ENCODE results near the gene CACNG7.
"Not testable (repeated sequence)": the region's sequence is repeated elsewhere in the genome, so short reads cannot be mapped to it uniquely, and the experiment has no call there.

Gene CACNG7

DNA sequence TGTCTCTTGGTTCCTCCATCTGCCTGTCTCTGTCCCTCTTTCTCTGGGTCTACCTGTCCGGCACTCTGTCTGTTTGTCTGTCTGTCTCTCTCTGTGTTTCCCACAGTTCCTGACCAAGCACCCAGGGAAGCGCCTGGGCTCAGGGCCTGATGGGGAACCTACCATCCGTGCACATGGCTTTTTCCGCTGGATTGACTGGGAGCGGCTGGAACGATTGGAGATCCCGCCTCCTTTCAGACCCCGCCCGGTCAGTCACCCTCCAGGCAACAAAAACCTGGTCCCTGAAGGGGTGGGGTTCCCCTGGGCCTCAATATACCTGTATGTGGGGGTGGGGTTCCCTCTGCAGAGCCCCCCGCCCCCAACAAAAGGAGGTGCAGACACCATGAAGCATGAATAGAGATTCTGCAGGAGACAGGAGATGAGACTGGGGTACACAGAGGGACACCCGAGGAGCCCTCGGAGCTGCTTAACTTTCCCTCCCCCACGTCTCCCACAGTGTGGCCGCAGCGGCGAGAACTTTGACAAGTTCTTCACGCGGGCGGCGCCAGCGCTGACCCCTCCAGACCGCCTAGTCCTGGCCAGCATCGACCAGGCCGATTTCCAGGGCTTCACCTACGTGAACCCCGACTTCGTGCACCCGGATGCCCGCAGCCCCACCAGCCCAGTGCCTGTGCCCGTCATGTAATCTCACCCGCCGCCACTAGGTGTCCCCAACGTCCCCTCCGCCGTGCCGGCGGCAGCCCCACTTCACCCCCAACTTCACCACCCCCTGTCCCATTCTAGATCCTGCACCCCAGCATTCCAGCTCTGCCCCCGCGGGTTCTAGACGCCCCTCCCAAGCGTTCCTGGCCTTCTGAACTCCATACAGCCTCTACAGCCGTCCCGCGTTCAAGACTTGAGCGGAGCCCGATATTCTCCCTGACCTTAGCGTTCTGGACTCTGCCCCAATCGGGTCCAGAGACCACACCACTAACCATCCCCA lies 2.6 kb upstream of the CACNG7 start:
- DNase-seq (ENCODE audit: low read depth, low spot score) = peak; percentile 56

DNA sequence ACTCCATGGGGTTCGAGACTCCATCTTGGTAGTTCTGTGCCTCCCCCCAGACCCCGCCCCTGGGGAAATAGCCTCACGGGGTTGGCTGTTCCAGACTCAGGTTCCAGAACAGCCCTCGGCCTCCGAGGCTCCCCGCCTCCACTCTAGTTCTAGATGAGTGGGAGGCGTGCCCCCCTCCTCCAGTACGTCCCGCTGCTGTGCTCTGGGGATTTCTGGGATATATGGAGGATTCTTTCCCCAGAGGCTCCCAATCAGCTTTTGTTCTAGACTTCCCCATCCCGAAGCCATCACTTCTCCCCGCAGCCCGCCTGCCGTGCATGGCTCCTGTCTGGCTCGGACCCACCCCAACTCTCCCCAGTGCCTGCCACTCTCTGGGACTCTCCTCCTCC lies 1.9 kb upstream of the CACNG7 start:
- no peak for DNase-seq (ENCODE audit: low read depth, low spot score)

DNA sequence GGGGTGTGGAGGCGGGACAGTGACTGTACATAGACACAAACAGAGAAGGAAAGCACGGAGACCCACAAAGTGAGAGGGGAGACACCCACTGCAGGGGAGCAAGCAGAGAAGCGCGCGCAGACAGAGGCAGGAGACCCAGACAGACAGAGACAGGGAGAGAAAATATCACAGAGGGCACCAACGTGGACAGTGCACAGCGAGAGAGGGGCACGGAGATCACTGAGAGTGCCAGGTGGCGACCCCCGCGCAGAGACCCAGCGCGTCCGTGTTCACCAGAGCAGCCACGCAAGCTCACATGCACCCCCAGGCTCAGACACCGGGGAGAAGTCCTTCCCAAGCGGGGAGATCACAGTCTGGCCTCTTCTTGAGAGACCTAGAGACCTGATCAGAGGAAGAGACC lies 1.4 kb upstream of the CACNG7 start:
- DNase-seq (ENCODE audit: low read depth, low spot score) = no peak

DNA sequence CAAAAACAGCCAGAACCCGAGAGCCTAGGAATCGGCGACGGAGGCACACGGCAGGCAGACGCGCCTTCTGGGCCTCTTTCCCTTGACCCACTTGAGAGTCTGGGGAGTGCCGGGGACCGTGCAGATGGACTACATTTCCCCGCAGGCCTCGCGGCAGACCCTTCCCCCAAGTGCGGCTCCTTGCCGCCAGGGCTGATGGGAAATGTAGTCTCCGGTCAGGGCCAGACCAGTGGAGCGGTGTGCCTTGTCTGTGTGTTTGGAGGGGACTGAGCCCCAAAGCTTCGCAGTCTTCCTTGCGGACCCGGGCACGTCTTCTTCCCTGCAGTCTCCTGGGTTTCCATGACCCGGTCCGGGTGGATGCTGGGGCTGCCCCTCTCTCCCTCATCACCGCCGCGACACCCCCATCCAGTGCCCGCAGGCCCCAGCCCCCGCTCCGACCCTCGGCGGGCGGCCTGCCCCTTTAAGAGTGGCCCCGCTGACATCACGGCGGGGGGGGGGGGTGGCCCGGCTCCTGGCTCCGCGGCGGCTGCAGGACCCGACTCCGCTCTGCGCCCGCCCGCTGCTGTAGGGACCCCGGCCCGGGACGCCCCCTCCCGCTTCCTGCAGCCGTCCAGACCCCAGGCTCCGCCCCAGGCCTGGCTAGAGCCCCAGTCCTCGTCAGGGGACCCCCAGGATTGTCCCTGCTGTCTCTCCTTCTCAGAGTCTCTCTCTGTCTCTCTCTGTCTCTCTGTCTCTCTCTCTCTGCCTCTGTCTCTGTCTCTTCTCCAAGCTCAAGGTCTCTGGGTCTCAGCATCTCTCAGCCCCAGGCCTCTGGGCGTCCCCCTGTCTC lies 758 bp upstream of the CACNG7 start:
- peak; percentile 76 for DNase-seq (ENCODE audit: low read depth, low spot score)

DNA sequence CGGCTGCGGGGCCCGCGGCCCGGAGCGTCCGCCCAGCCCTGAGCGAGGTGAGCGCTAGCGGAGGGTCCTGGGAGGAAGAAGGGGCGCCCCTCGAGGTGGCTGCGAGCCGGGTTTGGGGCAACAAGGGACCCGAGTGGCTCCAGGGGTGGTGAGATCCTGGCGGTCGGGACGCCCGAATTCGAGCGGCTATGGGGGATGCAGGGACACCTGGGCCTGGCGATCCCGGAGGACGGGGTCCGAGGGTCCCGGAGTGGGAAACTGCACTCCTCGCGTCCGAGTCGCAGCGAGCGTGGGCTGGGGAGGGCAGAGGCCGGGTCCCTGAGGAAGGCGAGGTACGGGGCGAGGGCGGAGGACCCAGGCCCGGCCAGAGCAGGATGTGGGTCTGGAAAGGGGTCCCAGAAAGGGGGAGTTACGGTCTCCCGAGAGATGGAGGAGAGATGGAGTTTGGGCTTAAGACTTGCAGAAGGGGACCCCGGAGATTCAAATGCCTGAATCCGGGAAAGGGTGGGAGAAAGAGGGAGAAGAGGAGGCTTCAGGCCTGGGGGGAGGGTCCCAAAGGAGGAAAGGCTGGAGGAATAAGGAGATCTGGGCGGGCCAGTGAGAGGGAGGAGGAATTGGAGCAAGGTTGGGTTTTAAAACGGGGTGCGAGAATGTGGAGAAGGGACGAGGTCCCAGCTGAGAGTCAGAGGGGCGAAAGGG lies 542 bp downstream of the CACNG7 start:
- DNase-seq (ENCODE audit: low read depth, low spot score) = peak; percentile 14

DNA sequence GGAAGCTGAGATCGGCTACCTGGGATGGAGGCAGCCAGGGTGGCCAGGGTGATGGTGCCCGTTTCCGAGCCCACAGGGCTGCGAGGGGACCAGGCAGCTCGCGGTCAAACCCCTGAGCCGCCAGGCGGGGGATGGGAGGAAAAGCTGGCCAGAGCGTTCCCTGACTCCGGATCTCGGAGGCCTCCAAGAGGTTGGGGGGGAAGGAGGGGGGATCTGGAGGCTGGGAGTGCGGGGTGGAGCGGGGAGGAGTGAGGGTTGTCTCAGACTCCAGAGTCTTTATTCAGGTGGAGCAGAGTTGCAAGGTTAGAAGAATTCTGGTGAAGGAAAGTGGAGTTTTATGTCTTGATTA lies 1.1 kb downstream of the CACNG7 start:
- peak; percentile 39 for DNase-seq (ENCODE audit: low read depth, low spot score)

DNA sequence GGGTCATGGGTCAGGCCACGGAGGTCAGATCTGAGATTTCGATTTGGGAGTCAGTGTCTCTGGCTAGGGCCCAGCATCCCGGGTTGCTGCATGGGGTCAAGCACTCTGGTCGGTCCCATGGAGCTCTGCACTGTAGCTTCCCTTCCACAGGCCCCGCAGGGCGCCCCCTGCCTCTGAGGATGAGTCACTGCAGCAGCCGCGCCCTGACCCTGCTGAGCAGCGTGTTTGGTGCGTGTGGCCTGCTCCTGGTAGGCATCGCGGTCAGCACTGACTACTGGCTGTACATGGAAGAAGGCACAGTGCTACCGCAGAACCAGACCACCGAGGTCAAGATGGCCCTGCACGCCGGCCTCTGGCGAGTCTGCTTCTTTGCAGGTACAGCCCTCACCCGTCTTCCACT lies 3.6 kb downstream of the CACNG7 start:
- no peak for DNase-seq (ENCODE audit: low read depth, low spot score)

DNA sequence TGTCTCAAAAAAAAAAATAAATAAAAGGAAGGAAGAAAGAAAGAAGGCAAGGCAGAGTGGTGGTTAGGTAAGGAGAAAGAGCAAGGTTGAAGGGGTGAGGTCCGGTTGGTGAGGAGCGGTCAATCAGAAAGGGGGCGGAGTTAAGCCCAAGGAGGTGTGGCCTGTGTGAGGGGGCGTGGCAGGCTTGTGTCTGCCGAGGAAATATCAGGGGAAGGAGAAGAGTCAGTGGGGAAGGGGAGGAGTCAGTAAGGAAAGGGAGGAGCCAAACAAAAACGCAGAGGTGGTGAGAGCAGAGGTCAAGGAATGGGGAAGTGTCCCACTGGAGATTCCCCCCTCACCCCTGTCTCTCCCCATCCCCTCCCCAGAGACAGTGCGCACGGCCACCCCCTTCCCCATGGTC lies 5.9 kb downstream of the CACNG7 start:
- no peak for DNase-seq (ENCODE audit: low read depth, low spot score)

DNA sequence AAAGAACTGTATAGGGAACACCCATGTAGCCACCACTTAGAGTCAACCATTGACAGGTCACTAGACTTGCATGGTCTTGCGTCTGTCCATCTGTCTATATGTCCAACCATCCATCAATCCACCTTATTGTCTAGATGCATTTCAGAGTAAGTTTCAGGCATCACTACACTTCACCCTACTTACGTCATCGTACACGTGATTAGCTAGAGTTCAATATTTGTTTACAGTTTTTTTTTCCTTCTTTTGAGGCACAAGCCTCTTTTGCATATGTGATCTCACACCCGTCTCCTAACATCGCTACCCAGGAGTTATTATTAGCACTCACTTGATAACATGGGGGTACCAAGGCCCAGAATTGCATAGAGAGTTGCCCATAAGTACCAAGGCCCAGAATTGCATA lies 6.9 kb downstream of the CACNG7 start:
- no peak for DNase-seq (ENCODE audit: low read depth, low spot score)

DNA sequence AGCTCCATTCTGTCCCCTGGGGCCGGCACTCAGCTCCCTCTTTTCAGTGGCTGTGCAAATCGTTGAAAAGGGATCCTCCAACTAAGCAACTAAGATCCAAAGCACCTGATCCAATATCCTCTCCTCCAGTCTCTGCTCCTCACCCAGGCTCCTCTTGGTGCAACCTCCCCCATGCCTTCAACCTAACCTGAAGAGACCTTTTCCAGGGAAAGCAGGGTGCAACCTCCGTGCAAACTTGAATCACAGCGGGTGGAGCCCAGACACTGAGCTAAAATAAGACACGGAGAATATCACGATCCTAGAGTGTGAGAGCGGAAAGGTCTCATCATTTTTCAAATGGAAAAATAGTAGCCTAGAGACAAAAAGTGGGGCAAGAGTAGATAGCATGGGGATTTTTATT lies 8.3 kb downstream of the CACNG7 start:
- DNase-seq (ENCODE audit: low read depth, low spot score) = no peak

DNA sequence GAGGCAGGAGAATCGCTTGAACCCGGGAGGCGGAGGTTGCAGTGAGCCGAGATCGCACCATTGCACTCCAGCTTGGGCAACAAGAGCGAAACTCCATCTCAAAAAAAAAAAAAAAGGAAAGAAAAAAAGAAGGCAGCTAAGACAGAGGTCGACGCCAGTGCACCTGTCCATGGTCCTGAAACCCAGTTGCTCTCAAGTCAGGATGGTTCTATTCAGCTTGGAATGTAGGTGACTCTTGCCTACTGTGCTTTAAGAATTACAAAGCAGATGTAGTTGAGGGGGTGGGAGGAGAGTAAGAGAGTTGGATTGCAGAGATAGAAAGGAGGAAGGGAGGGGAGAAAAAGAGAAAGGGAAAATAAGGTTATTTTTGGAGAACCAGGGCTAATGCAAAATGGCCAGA lies 18.7 kb downstream of the CACNG7 start:
- peak; percentile 84 for DNase-seq (ENCODE audit: low read depth, low spot score)

DNA sequence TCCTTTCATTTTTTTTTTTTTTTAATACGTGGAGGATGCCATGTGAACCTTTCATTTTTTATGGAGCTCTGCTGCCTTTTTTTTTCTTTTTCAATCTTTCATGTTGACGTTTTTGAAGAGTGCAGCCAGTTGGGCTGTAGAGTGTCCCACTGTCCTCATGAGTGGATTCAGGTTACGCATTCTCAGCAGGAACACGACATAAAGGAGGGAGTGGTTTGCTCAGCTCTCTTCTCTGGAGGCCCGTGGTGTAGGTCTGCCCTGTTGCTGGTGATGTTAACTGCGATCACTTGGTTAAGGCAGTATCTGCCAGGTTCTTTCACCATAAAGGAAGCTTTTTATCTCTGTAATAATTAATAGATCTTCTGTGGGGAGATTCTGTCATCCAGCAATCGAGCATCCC lies 27.0 kb downstream of the CACNG7 start:
- DNase-seq (ENCODE audit: low read depth, low spot score) = no peak

DNA sequence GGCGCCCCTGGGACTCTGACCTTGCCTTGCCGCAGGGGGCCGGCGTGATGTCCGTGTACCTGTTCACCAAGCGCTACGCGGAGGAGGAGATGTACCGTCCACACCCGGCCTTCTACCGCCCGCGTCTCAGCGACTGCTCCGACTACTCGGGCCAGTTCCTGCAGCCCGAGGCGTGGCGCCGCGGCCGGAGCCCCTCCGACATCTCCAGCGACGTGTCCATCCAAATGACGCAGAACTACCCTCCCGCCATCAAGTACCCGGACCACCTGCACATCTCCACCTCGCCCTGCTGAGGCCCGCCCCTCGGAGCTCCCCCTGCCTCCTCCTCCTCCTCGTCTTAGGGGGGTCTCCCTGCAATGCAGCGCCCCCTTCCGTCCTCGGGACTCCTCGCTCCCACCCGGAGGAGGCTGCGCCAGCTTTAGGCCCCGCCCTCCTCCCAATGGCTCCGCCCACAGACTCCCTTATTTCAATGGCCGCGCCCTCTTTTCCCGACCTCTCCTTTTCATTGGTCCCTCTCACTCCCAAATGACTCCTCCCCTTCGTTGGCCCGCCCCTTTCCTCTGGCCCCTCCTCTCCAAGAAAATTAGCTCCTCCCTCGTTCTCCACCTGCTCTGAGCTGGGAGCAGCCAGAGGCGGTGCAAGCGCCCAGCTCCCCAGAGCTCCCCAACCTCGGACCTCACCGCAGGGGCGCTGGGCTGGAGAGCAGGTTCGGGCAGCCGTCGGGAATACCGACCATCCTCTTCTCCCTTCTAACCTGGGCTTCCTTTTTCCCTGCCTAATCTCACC lies 33.1 kb downstream of the CACNG7 start:
- DNase-seq (ENCODE audit: low read depth, low spot score) = peak; percentile 31

DNA sequence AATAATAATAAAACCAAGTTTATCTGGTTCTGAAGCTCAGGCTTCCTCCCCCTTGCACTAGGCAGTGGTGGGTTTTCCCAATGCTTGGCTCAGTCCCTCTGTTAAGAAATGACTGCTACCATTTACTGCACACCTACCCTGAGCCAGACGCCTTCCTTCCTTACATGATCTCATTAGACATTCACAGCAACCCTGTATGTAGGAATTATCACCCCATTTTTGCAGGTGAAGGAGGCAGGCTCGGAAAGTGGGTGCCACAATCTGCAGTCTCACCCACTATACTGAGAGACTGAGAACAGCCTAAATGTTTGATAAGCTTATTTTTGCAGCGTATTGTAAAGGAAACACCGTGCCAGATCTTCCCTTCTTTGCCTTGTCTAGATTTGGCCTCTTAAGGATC lies 35.3 kb downstream of the CACNG7 start:
- no peak for DNase-seq (ENCODE audit: low read depth, low spot score)

DNA sequence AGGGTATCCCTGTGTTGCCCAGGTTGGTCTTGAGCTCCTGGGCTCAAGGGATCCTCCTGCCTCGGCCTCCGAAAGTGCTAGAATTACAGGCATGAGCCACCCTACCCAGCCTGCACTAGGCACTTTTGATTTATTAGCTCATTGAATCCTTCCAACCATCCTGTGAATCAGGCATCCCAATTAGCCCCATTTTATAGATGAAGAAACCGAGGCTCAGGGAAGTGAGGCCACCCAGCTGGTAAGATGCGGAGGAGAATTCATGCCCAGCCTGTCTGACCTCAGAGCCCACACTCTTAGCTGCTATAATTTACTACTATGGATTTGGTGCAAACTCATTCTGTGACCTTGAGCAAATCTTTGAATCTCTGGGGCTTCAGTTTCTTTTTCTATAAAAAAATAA lies 35.9 kb downstream of the CACNG7 start:
- DNase-seq (ENCODE audit: low read depth, low spot score) = no peak

DNA sequence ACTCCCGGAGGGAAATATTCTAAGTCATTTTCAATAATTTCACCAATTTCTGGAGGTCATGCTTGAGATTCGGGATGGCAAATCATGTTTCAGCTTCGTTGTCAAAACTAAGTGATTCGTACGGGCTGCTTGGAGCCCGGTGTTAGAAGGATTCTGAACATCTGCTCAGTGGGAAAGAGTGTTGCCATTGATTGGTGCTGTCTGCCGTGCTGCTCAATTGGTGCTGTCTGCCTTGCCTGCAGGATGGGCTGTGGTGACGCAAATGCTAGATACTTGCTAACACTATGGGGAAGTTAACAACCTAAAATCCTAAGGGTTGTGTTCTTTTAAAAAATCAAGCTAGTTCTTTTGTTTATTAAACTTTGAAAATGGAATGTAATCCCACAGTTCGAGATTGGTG lies 36.4 kb downstream of the CACNG7 start:
- no peak for DNase-seq (ENCODE audit: low read depth, low spot score)

DNA sequence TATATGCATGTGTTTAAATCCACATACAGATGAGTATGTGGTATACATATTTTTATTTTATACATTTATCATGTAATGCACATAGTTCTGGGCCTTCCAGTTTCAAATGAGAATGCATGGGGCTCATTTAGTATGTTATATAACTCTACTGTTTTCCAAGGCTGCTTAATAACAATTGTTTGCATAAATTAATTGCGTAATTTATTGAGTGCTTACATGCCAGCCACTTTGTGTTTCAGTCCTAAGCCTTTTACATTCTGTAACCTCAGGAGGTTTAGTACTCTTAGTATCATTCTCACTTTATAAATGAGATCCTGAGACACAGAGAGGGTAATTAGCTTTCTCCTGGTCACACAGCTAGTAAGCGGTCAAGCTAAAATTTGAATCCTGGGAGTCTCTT lies 36.9 kb downstream of the CACNG7 start:
- DNase-seq (ENCODE audit: low read depth, low spot score) = no peak

DNA sequence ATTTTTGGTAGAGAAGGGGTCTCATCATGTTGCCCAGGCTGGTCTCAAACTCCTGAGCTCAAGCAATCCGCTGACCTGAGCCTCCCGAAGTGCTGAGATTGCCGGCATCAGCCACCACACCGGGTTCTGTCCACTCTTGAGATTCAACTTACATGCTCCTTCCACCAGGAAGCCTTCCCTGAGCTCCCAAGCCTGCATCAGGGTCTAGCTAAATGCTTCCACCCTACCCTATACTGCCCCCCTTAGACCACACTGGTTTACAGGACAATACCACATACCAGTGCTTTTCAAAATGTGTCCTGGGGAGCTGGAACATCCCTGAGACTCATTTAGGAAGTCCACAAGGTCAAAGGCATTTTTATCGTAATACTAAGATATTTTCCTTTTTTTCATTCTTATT lies 38.5 kb downstream of the CACNG7 start:
- DNase-seq (ENCODE audit: low read depth, low spot score) = no peak

DNA sequence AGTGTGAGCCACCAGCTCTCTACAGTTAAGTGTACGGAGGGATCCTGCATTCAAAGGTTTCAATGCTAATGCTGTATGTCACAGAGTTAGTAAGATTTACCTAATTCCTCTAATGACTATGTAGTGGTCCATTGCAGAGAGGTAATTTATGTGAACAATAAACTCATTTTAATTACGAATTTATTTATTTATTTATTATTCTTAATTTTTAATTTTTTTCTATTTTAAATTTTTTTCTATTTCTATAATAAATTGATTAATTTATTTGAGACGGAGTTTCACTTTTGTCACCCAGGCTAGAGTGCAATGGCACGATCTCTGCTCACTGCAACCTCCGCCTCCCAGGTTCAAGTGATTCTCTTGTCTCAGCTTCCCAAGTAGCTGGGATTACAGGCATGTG lies 39.5 kb downstream of the CACNG7 start:
- not testable (repeated sequence) for DNase-seq (ENCODE audit: low read depth, low spot score)

DNA sequence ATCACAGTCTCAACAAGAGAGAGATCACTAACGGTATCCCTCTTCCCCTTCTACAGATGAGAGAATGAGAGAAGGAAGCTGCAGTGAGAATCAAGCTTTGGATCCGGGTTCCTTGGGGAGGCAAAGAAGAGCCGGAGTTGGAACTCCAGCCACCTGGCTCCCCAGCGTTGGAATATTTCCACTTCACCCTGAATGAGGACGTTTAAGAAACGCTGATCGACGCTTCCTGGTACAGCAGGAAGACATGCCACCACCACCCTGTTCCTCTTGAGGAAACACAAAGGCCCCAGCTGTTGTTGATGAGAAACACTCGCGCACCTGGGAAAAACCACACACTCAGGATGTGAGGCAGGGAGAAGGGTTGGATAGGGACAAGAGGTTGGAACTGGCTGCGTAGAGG lies 42.4 kb downstream of the CACNG7 start:
- no peak for DNase-seq (ENCODE audit: low read depth, low spot score)

DNA sequence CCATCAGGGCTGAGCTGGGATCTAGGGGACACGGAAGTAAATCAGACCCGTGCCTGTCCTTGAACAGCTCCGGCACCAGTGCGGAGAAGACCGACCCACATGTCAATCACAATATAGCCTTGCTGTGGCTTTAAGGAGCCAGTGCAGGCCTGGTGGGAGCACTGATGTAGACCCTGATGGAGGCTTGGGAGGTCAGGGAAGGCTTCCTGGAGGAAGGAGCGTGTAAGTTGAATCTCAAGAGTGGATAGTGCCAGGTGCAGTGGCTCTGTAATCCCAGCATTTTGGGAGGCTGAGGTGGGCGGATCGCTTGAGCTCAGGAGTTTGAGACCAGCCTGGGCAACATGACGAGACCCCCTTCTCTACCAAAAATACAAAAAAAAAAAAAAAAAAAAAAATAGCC lies 42.9 kb downstream of the CACNG7 start:
- DNase-seq (ENCODE audit: low read depth, low spot score) = no peak

Measured in astrocyte of the hippocampus (primary cell).